GM12878 (cell line): ENCODE results near the gene TRNT1.

ENCODE experiments used
- BHLHE40 ChIP-seq, 2 experiments: fragments of 450-650 bp in 1 of 2; IDR thresholded peaks; 2 replicates each; pipeline ENCODE4 v1.6.1; 2011 to 2017; ENCODE audit warnings: low read depth in 2 of 2, borderline replicate concordance in 1 of 2, improper control_type of control experiment in 1 of 2, low read length in 1 of 2, mild to moderate bottlenecking in 1 of 2
- CEBPB ChIP-seq, 2 experiments: fragments of 150-350 bp in 1 of 2; IDR thresholded peaks; 2 replicates each; pipeline ENCODE4 v1.6.1; 2012 to 2014; ENCODE audit warnings: low read depth in 2 of 2, low read length in 2 of 2, borderline replicate concordance in 1 of 2, inconsistent platforms in 1 of 2
- CTCF ChIP-seq, 3 experiments: IDR thresholded peaks in 2 of 3; conservative IDR thresholded peaks in 1 of 3; 2 replicates each; pipeline ENCODE4 v1.5.1; 2011; ENCODE audit warnings: low read depth in 3 of 3, low read length in 3 of 3, mild to moderate bottlenecking in 3 of 3, control low read depth in 2 of 3, moderate library complexity in 2 of 3, inconsistent platforms in 1 of 3, mixed read lengths in 1 of 3; ENCODE audit not compliant: control insufficient read depth in 2 of 3, insufficient read depth in 1 of 3; ENCODE audit errors: extremely low read depth in 1 of 3
- RCOR1 ChIP-seq: conservative IDR thresholded peaks from 2 replicates; pipeline ENCODE4 v1.6.1; 2012; ENCODE audit warnings: low read depth, low read length, improper control_type of control experiment
- RFX5 ChIP-seq: IDR thresholded peaks from 2 replicates; pipeline ENCODE4 v1.6.1; 2011; ENCODE audit warnings: low read depth, low read length, improper control_type of control experiment

GRCh38 chr3:3082234-3082924 lies 44.4 kb upstream of the TRNT1 start:
- TF ChIP-seq RFX5 (no peak), RCOR1 (no peak), BHLHE40 (IDR thresholded peaks at IDR 0.05; ENCODE audit: borderline replicate concordance in 1 of 2, low read depth in 2 of 2, low read length in 1 of 2) (no peak), CTCF (IDR thresholded peaks at IDR 0.05 in 2 of 3, conservative IDR thresholded peaks at IDR 0.05 in 1 of 3; ENCODE audit: control insufficient read depth in 2 of 3, extremely low read depth in 1 of 3, insufficient read depth in 1 of 3, low read depth in 3 of 3, low read length in 3 of 3) (no peak), CEBPB (IDR thresholded peaks at IDR 0.05; ENCODE audit: borderline replicate concordance in 1 of 2, low read depth in 2 of 2, low read length in 2 of 2) (no peak)
